GM23338 (cell line): ENCODE data around the gene OR13C2. TPM values are rescaled to one million over a fixed set of nuclear protein-coding genes. Genes with fewer than 3 reads are reported as not detected.
"Not testable (repeated sequence)": the region's sequence is repeated elsewhere in the genome, so short reads cannot be mapped to it uniquely, and the experiment has no call there.

ENCODE experiments used
- ATAC-seq: fragments of 200-7000 bp; cut with Tn5 transposase; 3 replicates; pipeline ENCODE4 v1.9.1; 2020
- DNase-seq: peaks from one replicate; pipeline ENCODE4 v3.0.0-alpha.2; 2015; ENCODE audit warnings: low spot score
- H2AFZ ChIP-seq: fragments of 200-600 bp; sonication (generic); 2 replicates; pipeline ENCODE4 v1.8.0; 2016; ENCODE audit warnings: antibody characterized with exemption, mild to moderate bottlenecking, moderate library complexity
- H3F3A ChIP-seq: fragments of 200-600 bp; sonication (generic); replicated peaks from 2 replicates; pipeline ENCODE4 v1.8.0; 2017; ENCODE audit warnings: antibody characterized with exemption, mixed run types, low read depth
- H3K27ac ChIP-seq: fragments of 200-600 bp; sonication (generic); 2 replicates; pipeline ENCODE4 v1.6.1; 2016; ENCODE audit warnings: low read depth
- H3K27me3 ChIP-seq: fragments of 200-600 bp; sonication (generic); 2 replicates; pipeline ENCODE4 v1.8.0; 2016; ENCODE audit warnings: mild to moderate bottlenecking, mixed run types, moderate library complexity; ENCODE audit not compliant: insufficient read depth
- H3K36me3 ChIP-seq: fragments of 200-600 bp; sonication (generic); 2 replicates; pipeline ENCODE4 v1.8.0; 2016; ENCODE audit warnings: mild to moderate bottlenecking; ENCODE audit not compliant: insufficient read depth
- H3K4me1 ChIP-seq: fragments of 200-600 bp; sonication (generic); 2 replicates; pipeline ENCODE4 v1.8.0; 2016; ENCODE audit warnings: mild to moderate bottlenecking, moderate library complexity; ENCODE audit not compliant: insufficient read depth
- H3K4me2 ChIP-seq: fragments of 200-600 bp; sonication (generic); 2 replicates; pipeline ENCODE4 v1.7.1; 2017; ENCODE audit warnings: mixed run types
- H3K4me3 ChIP-seq: fragments of 200-600 bp; sonication (generic); 2 replicates; pipeline ENCODE4 v1.6.1; 2016; ENCODE audit warnings: mixed run types
- H3K79me2 ChIP-seq: fragments of 200-600 bp; sonication (generic); replicated peaks from 2 replicates; pipeline ENCODE4 v1.8.0; 2017; ENCODE audit warnings: mild to moderate bottlenecking; ENCODE audit not compliant: insufficient read depth
- H3K9me2 ChIP-seq: fragments of 200-600 bp; sonication (generic); 2 replicates; pipeline ENCODE4 v1.8.0; 2017; ENCODE audit not compliant: insufficient read depth
- H4K20me1 ChIP-seq: fragments of 200-600 bp; sonication (generic); replicated peaks from 2 replicates; pipeline ENCODE4 v1.8.0; 2017; ENCODE audit warnings: mild to moderate bottlenecking; ENCODE audit not compliant: insufficient read depth
- H3K27ac Mint-ChIP-seq: 2 replicates; pipeline ENCODE4 v1.8.0; 2020; ENCODE audit warnings: inconsistent platforms, mild to moderate bottlenecking, moderate library complexity, mixed read lengths
- H3K27me3 Mint-ChIP-seq: 3 replicates; pipeline ENCODE4 v1.8.0; 2022; ENCODE audit warnings: low read depth, mild to moderate bottlenecking, moderate library complexity, mixed read lengths, inconsistent platforms; ENCODE audit not compliant: insufficient read depth, poor library complexity
- H3K36me3 Mint-ChIP-seq: 3 replicates; pipeline ENCODE4 v1.8.0; 2021; ENCODE audit warnings: low read depth, mild to moderate bottlenecking, inconsistent platforms, moderate library complexity, mixed read lengths
- H3K4me1 Mint-ChIP-seq: 3 replicates; pipeline ENCODE4 v1.8.0; 2020; ENCODE audit warnings: mild to moderate bottlenecking, inconsistent platforms, mixed read lengths
- H3K4me3 Mint-ChIP-seq: 3 replicates; pipeline ENCODE4 v1.8.0; 2021; ENCODE audit warnings: moderate library complexity, mild to moderate bottlenecking, inconsistent platforms, mixed read lengths
- H3K9me3 Mint-ChIP-seq: 3 replicates; pipeline ENCODE4 v1.8.0; 2020; ENCODE audit warnings: moderate library complexity, mild to moderate bottlenecking, inconsistent platforms, mixed read lengths
- CREB1 ChIP-seq: fragments of 250-450 bp; sonication (Bioruptor Pico); IDR thresholded peaks from 2 replicates; pipeline ENCODE4 v1.5.0; 2020; ENCODE audit warnings: low read depth, mild to moderate bottlenecking, moderate library complexity
- EZH2 ChIP-seq: fragments of 200-600 bp; sonication (generic); IDR thresholded peaks from one replicate; pipeline ENCODE4 v1.8.0; 2017; ENCODE audit warnings: antibody characterized with exemption, mild to moderate bottlenecking, low read depth; ENCODE audit not compliant: unreplicated experiment
- EZH2phosphoT487 ChIP-seq: fragments of 200-600 bp; sonication (generic); IDR thresholded peaks from one replicate; pipeline ENCODE4 v1.8.1; 2018; ENCODE audit warnings: antibody characterized with exemption; ENCODE audit not compliant: unreplicated experiment
- JUNB ChIP-seq: IDR thresholded peaks from one replicate; pipeline ENCODE4 v1.6.1; 2016; ENCODE audit warnings: antibody characterized with exemption; ENCODE audit not compliant: unreplicated experiment
- POLR2AphosphoS5 ChIP-seq: IDR thresholded peaks from 2 replicates; pipeline ENCODE4 v1.6.1; 2016; ENCODE audit warnings: antibody characterized with exemption, low read depth
- ZNF114 ChIP-seq: fragments of 250-450 bp; sonication (Bioruptor Pico); IDR thresholded peaks from 2 replicates; pipeline ENCODE4 v1.5.0; 2020; ENCODE audit warnings: mild to moderate bottlenecking, moderate library complexity
- ZNF331 ChIP-seq: fragments of 250-450 bp; sonication (Bioruptor Pico); IDR thresholded peaks from 2 replicates; pipeline ENCODE4 v1.5.0; 2020; ENCODE audit warnings: low read depth, mild to moderate bottlenecking, moderate library complexity
- polyA plus RNA-seq: library from polyadenylated mRNA; unstranded; fragments of >200 nt; fragmentation: Nextera tagmentation; extraction: Ambion mirVana; gene quantifications from 2 replicates; pipeline ENCODE4 v1.2.1, GENCODE V29; 2016
- total RNA-seq: library from RNA; depleted of rRNA; stranded (reverse); fragments of >200 nt; shearing (Covaris generic); gene quantifications from 2 replicates; pipeline ENCODE4 v1.2.3, GENCODE V29; 2014
- TF ChIP-seq, protein P1 (sequence below): IDR thresholded peaks from 2 replicates; pipeline ENCODE4 v1.6.1; 2016; ENCODE audit warnings: antibody characterized with exemption

OR13C2 gene
- total and polyA plus RNA-seq, 2 experiments from 2014 or later: not detected

- H3K9me2 ChIP-seq, H3K79me2 ChIP-seq, H3K27ac ChIP-seq, H3K36me3 Mint-ChIP-seq, H3K9me3 Mint-ChIP-seq, H3F3A ChIP-seq, H2AFZ ChIP-seq, H3K4me3 ChIP-seq, H3K27ac Mint-ChIP-seq, H3K4me1 Mint-ChIP-seq, H4K20me1 ChIP-seq, H3K36me3 ChIP-seq, H3K27me3 ChIP-seq, H3K27me3 Mint-ChIP-seq, ATAC-seq, H3K4me3 Mint-ChIP-seq, H3K4me1 ChIP-seq, DNase-seq, H3K4me2 ChIP-seq: not testable (repeated sequence)
Observed at GRCh38 chr9:104599313-104599712, 6.1 kb downstream of the OR13C2 start, which contains the start of gene OR13C5. Gene OR13C5, minus strand, starts transcription at chr9:104599413. Its CDS starts 0 bp downstream, at chr9:104599413.

DNA sequence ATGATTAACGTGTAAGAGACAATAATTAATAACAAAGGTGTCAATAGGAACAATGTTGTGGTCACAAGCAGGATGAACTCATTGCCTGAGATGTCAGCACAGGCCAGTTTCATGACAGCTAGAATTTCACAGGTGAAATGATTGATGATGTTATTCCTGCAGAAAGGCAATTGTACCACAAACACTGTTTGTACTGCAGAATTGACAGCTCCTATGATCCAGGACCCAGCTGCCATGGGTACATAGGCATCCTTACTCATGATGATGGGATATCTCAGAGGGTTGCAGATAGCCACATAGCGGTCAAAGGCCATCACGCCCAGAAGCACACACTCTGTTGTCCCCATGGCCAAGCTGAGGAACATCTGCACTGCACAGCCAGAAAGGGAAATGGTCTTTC, 6.7 kb downstream of the OR13C2 start:
- H3K27me3 Mint-ChIP-seq, DNase-seq: not testable (repeated sequence)

DNA sequence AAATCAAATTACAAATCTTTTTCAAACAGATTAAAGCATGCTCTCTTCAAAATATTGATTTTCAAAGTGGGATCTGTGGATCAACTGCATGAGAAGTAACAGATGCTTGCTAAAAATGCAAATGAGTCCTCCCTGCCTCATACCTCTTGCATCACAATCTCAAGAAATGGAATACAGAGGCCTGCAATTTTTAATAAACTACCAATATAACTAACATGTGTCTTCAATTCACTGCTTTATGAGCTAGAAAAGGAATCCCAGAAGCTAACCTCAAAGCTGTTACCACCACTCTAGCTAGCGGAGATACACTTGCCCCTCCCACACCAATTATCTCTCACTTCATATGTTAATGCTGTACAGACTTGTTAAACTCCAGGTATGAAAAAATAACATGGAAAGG, 15.8 kb downstream of the OR13C2 start:
- Histone ChIP-seq H3K4me1 (no peaks in the 10 kb centered on the region), H3K4me3 (no peak overlapping the region), H3K79me2 (no peaks in the 10 kb centered on the region), H3K9me2 (0 out of 2 replicates have a peak, but pooled peaks cover 4% of the 10 kb centered on the region), H3K27ac (no peak overlapping the region), H2AFZ (no peak overlapping the region), H3K36me3 (no peaks in the 10 kb centered on the region), H3K4me2 (no peak overlapping the region), H3K27me3 (no peaks in the 10 kb centered on the region), H3F3A (no peaks in the 10 kb centered on the region), H4K20me1 (no peaks in the 10 kb centered on the region)
- TF ChIP-seq CREB1 (CRISPR knock-in tag): no peak
- TF ChIP-seq EZH2phosphoT487: no peak
- no peak for TF ChIP-seq EZH2
- TF ChIP-seq JUNB: no peak
- TF ChIP-seq ZNF114 (CRISPR knock-in tag): no peak
- TF ChIP-seq POLR2AphosphoS5: no peak
- TF ChIP-seq, protein P1, sequence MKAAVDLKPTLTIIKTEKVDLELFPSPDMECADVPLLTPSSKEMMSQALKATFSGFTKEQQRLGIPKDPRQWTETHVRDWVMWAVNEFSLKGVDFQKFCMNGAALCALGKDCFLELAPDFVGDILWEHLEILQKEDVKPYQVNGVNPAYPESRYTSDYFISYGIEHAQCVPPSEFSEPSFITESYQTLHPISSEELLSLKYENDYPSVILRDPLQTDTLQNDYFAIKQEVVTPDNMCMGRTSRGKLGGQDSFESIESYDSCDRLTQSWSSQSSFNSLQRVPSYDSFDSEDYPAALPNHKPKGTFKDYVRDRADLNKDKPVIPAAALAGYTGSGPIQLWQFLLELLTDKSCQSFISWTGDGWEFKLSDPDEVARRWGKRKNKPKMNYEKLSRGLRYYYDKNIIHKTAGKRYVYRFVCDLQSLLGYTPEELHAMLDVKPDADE: no peak
- TF ChIP-seq ZNF331 (CRISPR knock-in tag): no peak
- Mint-ChIP-seq H3K4me3 (no peak overlapping the region), H3K4me1 (no peaks in the 10 kb centered on the region), H3K27ac (no peak overlapping the region), H3K27me3 (no peaks in the 10 kb centered on the region), H3K9me3 (peaks cover 6% of the 10 kb centered on the region), H3K36me3 (no peaks in the 10 kb centered on the region)
- ATAC-seq: no peak
- no peak for DNase-seq

More for the DNA sequence above, 6.7 kb downstream of the OR13C2 start:
- H3K27me3 ChIP-seq, H3K27ac Mint-ChIP-seq, H3K4me3 Mint-ChIP-seq, H3K4me2 ChIP-seq, H4K20me1 ChIP-seq, H2AFZ ChIP-seq, H3K79me2 ChIP-seq, H3K36me3 Mint-ChIP-seq, H3K4me3 ChIP-seq, H3K9me3 Mint-ChIP-seq, H3K9me2 ChIP-seq, H3F3A ChIP-seq, H3K4me1 ChIP-seq, H3K27ac ChIP-seq, H3K36me3 ChIP-seq, H3K4me1 Mint-ChIP-seq, ATAC-seq: not testable (repeated sequence)
